ENCODE measurements around the gene RABGAP1.

RABGAP1 gene

DNA sequence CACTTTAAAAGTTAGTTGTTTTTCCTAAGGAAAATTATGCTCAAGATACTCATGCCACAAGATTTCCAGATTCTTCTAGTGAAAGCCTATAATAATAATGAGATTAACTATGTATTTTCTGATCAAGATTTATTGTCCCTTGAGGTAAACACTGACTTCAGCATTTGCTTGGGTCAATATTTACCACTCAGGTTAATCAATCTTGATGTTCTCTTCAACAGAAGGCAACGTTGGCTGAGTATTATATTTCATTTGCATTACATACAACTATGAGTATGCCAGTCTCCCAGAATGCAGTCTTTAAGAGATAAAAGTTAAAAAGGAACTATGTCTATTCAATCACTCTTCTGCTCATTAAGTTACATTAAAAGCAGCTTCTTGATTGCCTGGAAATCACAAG lies 208.2 kb downstream of the RABGAP1 start:
- in situ Hi-C loops (cut with HindIII; ENCODE audit: low sequenced_read_pairs): no loop called here

GRCh38 chr9:123150708-123151503 lies 210.1 kb downstream of the RABGAP1 start:
- in situ Hi-C loops (cut with HindIII; ENCODE audit: low sequenced_read_pairs): no loop called here
